Heart left ventricle (tissue), 16 donors: ENCODE data around the gene MAP4K4. TPM values are rescaled to one million over a fixed set of nuclear protein-coding genes. Genes with fewer than 3 reads are reported as not detected.
A peak's percentile ranks its signal among the peaks of the same experiment; 100 is the strongest.

ENCODE experiments used
- ATAC-seq, 4 donors: fragments of 200-7000 bp; cut with Tn5 transposase; one replicate each; pipeline ENCODE4 v1.9.1; 2020 to 2022; ENCODE audit warnings: moderate library complexity in 4 of 4, mild to moderate bottlenecking in 3 of 4, moderate number of reproducible peaks in 1 of 4
- DNase-seq, 5 donors: peaks; one replicate each; pipeline ENCODE4 v3.0.0-alpha.2; 2020
- H3K27ac ChIP-seq, 12 donors: fragments of 200-600 bp; sonication (generic) in 4 of 12; one replicate each; pipeline versions ENCODE4 v1.5.0 to v1.8.0; 2016 to 2022; ENCODE audit warnings: mild to moderate bottlenecking in 2 of 12
- H3K27me3 ChIP-seq, 9 donors: fragments of 200-600 bp; sonication (generic) in 2 of 9; one replicate each; pipeline versions ENCODE4 v1.5.1 to v1.8.0; 2016 to 2022; ENCODE audit warnings: mild to moderate bottlenecking in 3 of 9
- H3K36me3 ChIP-seq, 9 donors: fragments of 200-600 bp; sonication (generic) in 2 of 9; one replicate each; pipeline versions ENCODE4 v1.5.0 to v1.8.0; 2018 to 2022; ENCODE audit warnings: mild to moderate bottlenecking in 2 of 9
- H3K4me1 ChIP-seq, 12 donors: fragments of 200-600 bp; sonication (generic) in 4 of 12; one replicate each; pipeline versions ENCODE4 v1.5.0 to v1.8.0; 2016 to 2022; ENCODE audit warnings: mild to moderate bottlenecking in 3 of 12
- H3K4me3 ChIP-seq, 12 donors: fragments of 200-600 bp; sonication (generic) in 4 of 12; one replicate each; pipeline versions ENCODE4 v1.5.0 to v1.8.0; 2017 to 2022; ENCODE audit warnings: mild to moderate bottlenecking in 9 of 12, moderate library complexity in 4 of 12
- H3K9me3 ChIP-seq, 12 donors: fragments of 200-600 bp; sonication (generic) in 4 of 12; one replicate each; pipeline versions ENCODE4 v1.5.0 to v1.8.0; 2016 to 2022; ENCODE audit warnings: mild to moderate bottlenecking in 1 of 12
- POLR2A ChIP-seq, 2 donors: fragments of 450-650 bp; IDR thresholded peaks; one replicate each; pipeline ENCODE4 v1.6.1; 2017; ENCODE audit warnings: antibody characterized with exemption in 2 of 2, mild to moderate bottlenecking in 2 of 2, moderate library complexity in 2 of 2
- WGBS, 4 donors: extraction: QIAGEN DNeasy Blood & Tissue Kit in 2 of 4; methylation state at CpG; one replicate each; pipeline versions ENCODE4 v1.1.5 to v1.1.7; 2013 to 2018; 5-methylcytosine and 5-hydroxymethylcytosine counted together
- intact Hi-C, 10 donors: fragments of 100-400 bp; cut with DNase I; formaldehyde crosslinking; loops; one replicate each; pipeline versions ENCODE4 v1.11.1 to v1.14.2; 2022
- polyA plus RNA-seq, 2 donors: library from polyadenylated mRNA; stranded (reverse); fragments of 200-250 nt; gene quantifications; one replicate each; pipeline ENCODE4 v1.2.3, GENCODE V29; 2013
- total RNA-seq, 9 donors: library from RNA; depleted of rRNA in 2 of 9; stranded (reverse); fragments of >200 nt in 2 of 9; fragmentation: NEBNext Ultra II Directional in 3 of 9; extraction: Animal tissue kit (Norgen Biotek cat#: 25700) in 3 of 9; gene quantifications; one replicate each; pipeline versions ENCODE4 v1.1.0 to v1.2.4, GENCODE V29; 2016 to 2023
- TF ChIP-seq, protein P1 (sequence below), 12 donors: fragments of 200-600 bp; sonication (generic) in 4 of 12; IDR thresholded peaks; one replicate each; pipeline versions ENCODE4 v1.5.0 to v1.8.0; 2018 to 2022; ENCODE audit warnings: antibody characterized with exemption in 12 of 12, mild to moderate bottlenecking in 5 of 12
- donor health status: ischemic (EF 13 %, LVEDD 7.1; RV severe dilation, severe dysfunction).
- donor health status: healthy with polysubstance abuse.
- donor health status: DM: no; HTN: yes; CAD: no.
- donor health status: DM: no; HTN: no; CAD: no.
- donor health status: ischemic (EF 25% LVEDD 6.9; RV normal size, moderate dysfunction).
- donor health status: ischemic (EF 25% LVEDD 5.7; RV mildly dilated, moderate dysfunction).
- donor health status: healthy.
- donor health status: DM: yes; HTN: yes; CAD: no.
- donor health status: ischemic (EF 35%, LVEDD 5.7; RV mildly dilated, moderate dysfunction).
- donor health status: nonischemic (EF 11% LVEDD 7.7; RV severe dilation, severe dysfunction).
- donor health status: DM: yes; HTN: yes; CAD: no.
- donor health status: PGD.
- donor health status: ischemic (EF 29% LVEDD 5.4; RV normal size, mild dysfunction).
- donor health status: nonischemic (EF 23%, LVEDD 6.1; RV moderate dilation, normal function).

The MAP4K4 gene
- total and polyA plus RNA-seq, 11 donors: 52.7 to 192 (median 114) TPM

DNA sequence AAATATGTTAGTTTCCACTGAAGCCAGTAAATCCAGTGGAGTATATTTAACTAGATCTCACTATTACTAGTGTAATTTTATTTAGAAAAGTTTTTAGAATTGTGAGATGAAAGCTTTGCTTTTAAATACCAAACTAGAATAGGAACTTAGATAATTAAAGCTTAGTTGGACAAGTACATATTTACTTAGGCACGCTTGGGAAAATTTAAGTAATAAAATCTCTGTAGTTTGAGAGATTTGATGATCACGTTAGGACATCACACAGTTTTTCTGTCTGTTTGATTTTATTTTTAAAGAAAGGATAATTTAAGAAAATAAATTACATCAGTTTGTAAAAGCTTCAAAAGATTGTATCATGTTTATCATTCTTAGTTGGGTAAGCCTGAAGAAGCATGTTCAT, 153.5 kb downstream of the MAP4K4 start:
- no peak for ATAC-seq
- 78 to 89% (median 86%) methylated on average over 2 of the region's 2 CpGs for WGBS, 4 donors
- TF ChIP-seq, protein P1, sequence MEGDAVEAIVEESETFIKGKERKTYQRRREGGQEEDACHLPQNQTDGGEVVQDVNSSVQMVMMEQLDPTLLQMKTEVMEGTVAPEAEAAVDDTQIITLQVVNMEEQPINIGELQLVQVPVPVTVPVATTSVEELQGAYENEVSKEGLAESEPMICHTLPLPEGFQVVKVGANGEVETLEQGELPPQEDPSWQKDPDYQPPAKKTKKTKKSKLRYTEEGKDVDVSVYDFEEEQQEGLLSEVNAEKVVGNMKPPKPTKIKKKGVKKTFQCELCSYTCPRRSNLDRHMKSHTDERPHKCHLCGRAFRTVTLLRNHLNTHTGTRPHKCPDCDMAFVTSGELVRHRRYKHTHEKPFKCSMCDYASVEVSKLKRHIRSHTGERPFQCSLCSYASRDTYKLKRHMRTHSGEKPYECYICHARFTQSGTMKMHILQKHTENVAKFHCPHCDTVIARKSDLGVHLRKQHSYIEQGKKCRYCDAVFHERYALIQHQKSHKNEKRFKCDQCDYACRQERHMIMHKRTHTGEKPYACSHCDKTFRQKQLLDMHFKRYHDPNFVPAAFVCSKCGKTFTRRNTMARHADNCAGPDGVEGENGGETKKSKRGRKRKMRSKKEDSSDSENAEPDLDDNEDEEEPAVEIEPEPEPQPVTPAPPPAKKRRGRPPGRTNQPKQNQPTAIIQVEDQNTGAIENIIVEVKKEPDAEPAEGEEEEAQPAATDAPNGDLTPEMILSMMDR (IDR thresholded peaks at IDR 0.05): no peak
- Histone ChIP-seq H3K36me3 (peaks cover 0 to 89% (median 59%) of the 10 kb centered on the region in 9 donors), H3K27ac (no peak overlapping the region), H3K27me3 (no peaks in the 10 kb centered on the region), H3K4me3 (no peak overlapping the region), H3K4me1 (peaks cover 0 to 36% (median 21%) of the 10 kb centered on the region in 12 donors), H3K9me3 (no peaks in the 10 kb centered on the region)
- no peak for DNase-seq
- intact Hi-C loops: no loop called here

DNA sequence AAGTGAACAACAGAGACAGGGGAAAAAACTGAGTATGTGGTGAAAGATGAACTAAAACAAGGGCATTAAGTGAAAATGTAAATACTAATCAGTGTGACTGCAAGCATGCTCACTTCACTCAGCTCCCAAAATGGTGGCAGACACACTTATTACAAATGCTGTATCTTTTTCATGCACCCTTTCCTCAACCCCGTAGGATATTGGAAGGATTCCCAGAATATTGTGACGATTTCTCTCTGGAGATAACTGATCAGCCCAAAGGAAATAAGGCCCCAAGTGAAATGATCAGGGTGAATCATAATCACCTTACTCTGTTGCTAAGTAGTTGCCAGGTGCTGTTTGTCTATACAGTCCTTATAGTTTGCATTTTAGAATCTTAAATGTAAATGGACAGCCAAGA, 155.3 kb downstream of the MAP4K4 start:
- DNase-seq (no peak), ATAC-seq (no peak)
- Histone ChIP-seq H3K27ac (no peak overlapping the region), H3K9me3 (no peaks in the 10 kb centered on the region), H3K4me1 (peaks cover 0 to 36% (median 21%) of the 10 kb centered on the region in 12 donors), H3K36me3 (peaks cover 0 to 89% (median 59%) of the 10 kb centered on the region in 9 donors), H3K27me3 (no peaks in the 10 kb centered on the region), H3K4me3 (no peak overlapping the region)
- TF ChIP-seq, protein P1 (IDR thresholded peaks at IDR 0.05): no peak
- no peak for TF ChIP-seq POLR2A (IDR thresholded peaks at IDR 0.05)
- WGBS, 4 donors: 10 to 20% (median 11%) methylated on average over 2 of the region's 2 CpGs
- intact Hi-C loops: no loop called here

DNA sequence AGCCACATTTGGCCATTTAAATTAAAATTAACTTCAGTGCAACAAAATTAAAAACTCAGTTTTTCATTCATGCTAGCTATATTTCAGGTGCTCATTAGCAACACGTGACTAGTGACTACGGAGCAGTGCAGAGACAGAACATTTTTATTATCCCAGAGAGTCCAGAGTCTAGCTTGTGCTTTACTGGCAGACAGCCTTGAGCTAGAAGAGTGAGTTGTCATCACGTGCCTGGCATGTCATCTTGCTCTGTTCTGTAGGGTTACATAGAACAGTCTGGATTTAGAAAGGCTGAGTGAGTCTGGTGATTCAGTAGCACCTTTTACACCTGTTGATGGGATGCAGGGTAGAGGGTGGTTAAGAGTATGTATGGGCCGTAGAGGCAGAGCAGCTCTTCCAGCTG, 157.4 kb downstream of the MAP4K4 start:
- intact Hi-C loops: no loop called here
- Histone ChIP-seq H3K36me3 (peaks cover 0 to 94% (median 74%) of the 10 kb centered on the region in 9 donors), H3K4me3 (no peak overlapping the region), H3K27me3 (no peaks in the 10 kb centered on the region), H3K4me1 (peaks cover 0 to 19% (median 8%) of the 10 kb centered on the region in 12 donors), H3K27ac (no peak overlapping the region), H3K9me3 (no peaks in the 10 kb centered on the region)
- ATAC-seq (peak; percentile 91 to 96 (median 92)), DNase-seq (peak in 1 of 5 donors; percentile 41)
- WGBS, 4 donors: 45 to 64% (median 60%) methylated on average over 4 of the region's 4 CpGs
- no peak for TF ChIP-seq POLR2A (IDR thresholded peaks at IDR 0.05)
- TF ChIP-seq, protein P1 (IDR thresholded peaks at IDR 0.05): no peak

DNA sequence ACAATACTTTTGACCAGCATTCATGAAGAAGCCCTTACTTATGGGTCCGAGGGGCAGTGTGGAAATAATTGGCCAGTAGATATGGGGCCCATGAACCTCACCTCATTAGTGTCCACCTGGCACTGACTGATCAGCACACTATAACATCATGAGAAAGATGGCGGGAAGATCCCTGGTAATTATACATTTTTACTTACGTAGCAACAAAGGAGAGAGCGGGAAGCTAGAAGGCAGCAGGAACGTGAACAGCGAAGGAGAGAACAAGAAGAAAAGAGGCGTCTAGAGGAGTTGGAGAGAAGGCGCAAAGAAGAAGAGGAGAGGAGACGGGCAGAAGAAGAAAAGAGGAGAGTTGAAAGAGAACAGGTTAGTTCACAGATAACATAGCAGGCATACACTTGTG, 158.3 kb downstream of the MAP4K4 start:
- H3K4me1 ChIP-seq: peaks cover 0 to 12% (median 6%) of the 10 kb centered on the region in 12 donors
- no peak for TF ChIP-seq POLR2A (IDR thresholded peaks at IDR 0.05)
- TF ChIP-seq, protein P1 (IDR thresholded peaks at IDR 0.05): no peak
- ATAC-seq (no peak), DNase-seq (no peak)
- H3K27ac ChIP-seq: no peak overlapping the region
- H3K9me3 ChIP-seq: no peaks in the 10 kb centered on the region
- intact Hi-C loops: no loop called here
- 94 to 97% (median 96%) methylated on average over 9 of the region's 9 CpGs for WGBS, 4 donors
- H3K27me3 ChIP-seq: no peaks in the 10 kb centered on the region
- H3K36me3 ChIP-seq: peaks cover 0 to 96% (median 83%) of the 10 kb centered on the region in 9 donors
- H3K4me3 ChIP-seq: no peak overlapping the region
